Hindlimb muscle (tissue), 1 donor: ENCODE measurements around the gene HDAC2. TPM values are rescaled to one million over a fixed set of nuclear protein-coding genes. Genes with fewer than 3 reads are reported as not detected.
"Not testable (repeated sequence)": the region's sequence is repeated elsewhere in the genome, so short reads cannot be mapped to it uniquely, and the experiment has no call there.

Experiments used
- DNase-seq: peaks from one replicate; pipeline ENCODE4 v3.0.0-alpha.2; 2013
- polyA plus RNA-seq: library from polyadenylated mRNA; unstranded; fragments of 120-200 nt; gene quantifications from one replicate; pipeline ENCODE4 v1.2.1, GENCODE V29; 2013; ENCODE audit not compliant: insufficient read length

HDAC2 gene
- polyA plus RNA-seq: 146 TPM

- DNase-seq: peak; percentile 93
These were observed at the start of gene HDAC2 for GRCh38 chr6:113970805-113971676. Gene HDAC2 (minus strand): TSS chr6:113971148. CDS start chr6:113970908, 240 bp downstream.

GRCh38 chr6:114020196-114020595 lies 49.2 kb upstream of the HDAC2 start:
- DNase-seq: no peak

- not testable (repeated sequence) for DNase-seq
These were observed 46.2 kb upstream of the HDAC2 start for GRCh38 chr6:114017146-114017545.

- DNase-seq: not testable (repeated sequence)
These were observed 43.2 kb upstream of the HDAC2 start for GRCh38 chr6:114014106-114014505.

GRCh38 chr6:114011486-114011885 lies 40.5 kb upstream of the HDAC2 start:
- DNase-seq: not testable (repeated sequence)

GRCh38 chr6:114010540-114010939 lies 39.6 kb upstream of the HDAC2 start:
- no peak for DNase-seq

- DNase-seq: no peak
These were observed 38.2 kb upstream of the HDAC2 start for GRCh38 chr6:114009192-114009591.

GRCh38 chr6:114008331-114008730 lies 37.4 kb upstream of the HDAC2 start:
- DNase-seq: no peak

- DNase-seq: no peak
These were observed 36.6 kb upstream of the HDAC2 start for GRCh38 chr6:114007516-114007915.

GRCh38 chr6:114001354-114001753 lies 30.4 kb upstream of the HDAC2 start:
- DNase-seq: no peak

- DNase-seq: no peak
These were observed 29.1 kb upstream of the HDAC2 start for GRCh38 chr6:114000069-114000468.

- no peak for DNase-seq
These were observed 28.3 kb upstream of the HDAC2 start for GRCh38 chr6:113999284-113999683.

GRCh38 chr6:113998811-113999210 lies 27.9 kb upstream of the HDAC2 start:
- DNase-seq: no peak

- peak; percentile 16 for DNase-seq
These were observed 26.2 kb upstream of the HDAC2 start for GRCh38 chr6:113997116-113997515.

GRCh38 chr6:113995634-113996033 lies 24.7 kb upstream of the HDAC2 start:
- DNase-seq: peak; percentile 75

GRCh38 chr6:113994934-113995342 lies 24.0 kb upstream of the HDAC2 start:
- DNase-seq: peak; percentile 33

GRCh38 chr6:113989675-113990074 lies 18.7 kb upstream of the HDAC2 start:
- DNase-seq: no peak

GRCh38 chr6:113982675-113983074 lies 11.7 kb upstream of the HDAC2 start:
- not testable (repeated sequence) for DNase-seq

GRCh38 chr6:113982055-113982550 lies 11.2 kb upstream of the HDAC2 start:
- DNase-seq: no peak

- DNase-seq: no peak
These were observed 10.1 kb upstream of the HDAC2 start for GRCh38 chr6:113980937-113981554.

- DNase-seq: no peak
These were observed 9.0 kb upstream of the HDAC2 start for GRCh38 chr6:113979937-113980336.

GRCh38 chr6:113978084-113978675 lies 7.2 kb upstream of the HDAC2 start:
- DNase-seq: no peak

- DNase-seq: no peak
These were observed 5.9 kb upstream of the HDAC2 start for GRCh38 chr6:113976806-113977205.
